Natural killer cell (primary cell): ENCODE measurements around the gene NR2F6. TPM values are rescaled to one million over a fixed set of nuclear protein-coding genes. Genes with fewer than 3 reads are reported as not detected.

Experiments used
- ATAC-seq, 3 donors: fragments of 150-1000 bp in 2 of 3; fragments of 200-7000 bp in 1 of 3; cut with Tn5 transposase; 1 replicate in 1 of 3; 2 replicates in 2 of 3; pipeline ENCODE4 v1.10.0; 2021; ENCODE audit warnings: mild to moderate bottlenecking in 2 of 3, moderate library complexity in 2 of 3
- DNase-seq, 2 donors: peaks; one replicate each; pipeline versions ENCODE4 v3.0.0 to v3.0.0-alpha.2; 2013 to 2021; ENCODE audit warnings: mixed read lengths in 1 of 2
- H3K27ac ChIP-seq: one replicate; pipeline ENCODE4 v1.5.1; 2013; ENCODE audit warnings: mild to moderate bottlenecking, low read length
- H3K27me3 ChIP-seq: one replicate; pipeline ENCODE4 v1.6.1; 2013; ENCODE audit warnings: low read length; ENCODE audit not compliant: control insufficient read depth, insufficient read depth
- H3K36me3 ChIP-seq: one replicate; pipeline ENCODE4 v1.6.1; 2013; ENCODE audit warnings: low read length; ENCODE audit not compliant: control insufficient read depth, insufficient read depth
- H3K4me1 ChIP-seq: one replicate; pipeline ENCODE4 v1.6.1; 2013; ENCODE audit warnings: low read length; ENCODE audit not compliant: control insufficient read depth, insufficient read depth
- H3K4me3 ChIP-seq: one replicate; pipeline ENCODE4 v1.5.1; 2013; ENCODE audit warnings: low read length
- H3K9me3 ChIP-seq: one replicate; pipeline ENCODE4 v1.6.1; 2013; ENCODE audit warnings: low read length; ENCODE audit not compliant: control insufficient read depth, insufficient read depth
- H3K27ac Mint-ChIP-seq, 2 donors: one replicate each; pipeline ENCODE4 v1.8.0; 2022; ENCODE audit warnings: mild to moderate bottlenecking in 2 of 2, mixed read lengths in 2 of 2, moderate library complexity in 1 of 2
- H3K27me3 Mint-ChIP-seq, 2 donors: one replicate each; pipeline ENCODE4 v1.8.0; 2022; ENCODE audit warnings: low read depth in 2 of 2, mixed read lengths in 2 of 2
- H3K36me3 Mint-ChIP-seq: one replicate; pipeline ENCODE4 v1.8.0; 2022; ENCODE audit warnings: mixed read lengths
- H3K4me1 Mint-ChIP-seq, 2 donors: one replicate each; pipeline ENCODE4 v1.8.0; 2022; ENCODE audit warnings: mixed read lengths in 2 of 2
- H3K4me3 Mint-ChIP-seq: one replicate; pipeline ENCODE4 v1.8.0; 2022; ENCODE audit warnings: mild to moderate bottlenecking, moderate library complexity, mixed read lengths
- H3K9me3 Mint-ChIP-seq, 2 donors: one replicate each; pipeline ENCODE4 v1.8.0; 2022; ENCODE audit warnings: mixed read lengths in 2 of 2
- CTCF ChIP-seq: fragments of 200-600 bp; IDR thresholded peaks from one replicate; pipeline ENCODE4 v1.8.0; 2022; ENCODE audit warnings: antibody characterized with exemption
- WGBS: methylation state at CpG from one replicate; pipeline ENCODE4 v1.1.7; 2013; ENCODE audit warnings: missing lambda C conversion rate; ENCODE audit not compliant: insufficient coverage; 5-methylcytosine and 5-hydroxymethylcytosine counted together
- intact Hi-C: fragments of 100-400 bp; cut with micrococcal nuclease; formaldehyde crosslinking; loops from one replicate; pipeline ENCODE4 v1.14.2; 2022
- total RNA-seq, 4 donors: library from RNA; stranded (reverse); fragments of 120-200 nt in 1 of 4; gene quantifications; one replicate each; pipeline versions ENCODE4 v1.2.3 to v1.2.4, GENCODE V29; 2013 to 2022

The NR2F6 gene
- total RNA-seq, 3 donors from 2014 or later (not counting 1 experiment from before 2014, with no cell fraction given), result 1.3 to 4.2 (median 1.8) TPM

GRCh38 chr19:17210296-17210695 lies 35.4 kb downstream of the NR2F6 start:
- Mint-ChIP-seq H3K36me3 (no peaks in the 10 kb centered on the region), H3K9me3 (no peaks in the 10 kb centered on the region), H3K27me3 (no peaks in the 10 kb centered on the region), H3K4me3 (no peak overlapping the region), H3K4me1 (peaks cover 8 to 16% of the 10 kb centered on the region in 2 donors), H3K27ac (peak overlapping the region in 1 of 2 donors; percentile 24)
- intact Hi-C loops, result no loop called here
- Histone ChIP-seq H3K27me3 (no peaks in the 10 kb centered on the region), H3K27ac (no peak overlapping the region), H3K36me3 (peaks cover 54% of the 10 kb centered on the region), H3K4me1 (peaks cover 11% of the 10 kb centered on the region), H3K9me3 (no peaks in the 10 kb centered on the region), H3K4me3 (no peak overlapping the region)
- TF ChIP-seq CTCF, result no peak
- WGBS, result 96% methylated on average over 13 of the region's 14 CpGs
- ATAC-seq (no peak), DNase-seq (no peak)

- Mint-ChIP-seq H3K9me3 (no peaks in the 10 kb centered on the region), H3K4me3 (no peak overlapping the region), H3K36me3 (no peaks in the 10 kb centered on the region), H3K27ac (peak overlapping the region; percentile 35 to 62), H3K27me3 (no peaks in the 10 kb centered on the region), H3K4me1 (peaks cover 0 to 6% of the 10 kb centered on the region in 2 donors)
- peaks cover 5% of the 10 kb centered on the region for H3K4me1 ChIP-seq
- 88% methylated on average over 28 of the region's 28 CpGs for WGBS
- DNase-seq (peak in 1 of 2 donors; percentile 46), ATAC-seq (peak in 2 of 3 donors; percentile 18 to 33)
- H3K27ac ChIP-seq, result no peak overlapping the region
- H3K9me3 ChIP-seq, result no peaks in the 10 kb centered on the region
- TF ChIP-seq CTCF, result no peak
- no peak overlapping the region for H3K4me3 ChIP-seq
- no peaks in the 10 kb centered on the region for H3K27me3 ChIP-seq
- H3K36me3 ChIP-seq, result peaks cover 57% of the 10 kb centered on the region
- intact Hi-C loops, result no loop called here
These were observed 36.3 kb downstream of the NR2F6 start for GRCh38 chr19:17209126-17210036.

- intact Hi-C loops, result no loop called here
- WGBS, result 93% methylated on average over 24 of the region's 25 CpGs
- no peaks in the 10 kb centered on the region for H3K9me3 Mint-ChIP-seq
- H3K4me1 Mint-ChIP-seq, result peaks cover 0 to 4% of the 10 kb centered on the region in 2 donors
- H3K27me3 Mint-ChIP-seq, result no peaks in the 10 kb centered on the region
- H3K4me3 ChIP-seq, result no peak overlapping the region
- H3K9me3 ChIP-seq, result no peaks in the 10 kb centered on the region
- peaks cover 3% of the 10 kb centered on the region for H3K4me1 ChIP-seq
- DNase-seq (no peak), ATAC-seq (no peak)
- no peaks in the 10 kb centered on the region for H3K27me3 ChIP-seq
- no peak for TF ChIP-seq CTCF
- H3K36me3 Mint-ChIP-seq, result no peaks in the 10 kb centered on the region
- no peak overlapping the region for H3K4me3 Mint-ChIP-seq
- H3K27ac Mint-ChIP-seq, result no peak overlapping the region
- peaks cover 67% of the 10 kb centered on the region for H3K36me3 ChIP-seq
- no peak overlapping the region for H3K27ac ChIP-seq
These were observed 38.8 kb downstream of the NR2F6 start for GRCh38 chr19:17206736-17207581.
